ENCODE results near the gene KLHL40.
"Not testable (repeated sequence)": the region's sequence is repeated elsewhere in the genome, so short reads cannot be mapped to it uniquely, and the experiment has no call there.

KLHL40 gene

GRCh38 chr3:42719002-42719401 is 33.7 kb downstream of the KLHL40 start:
- Histone ChIP-seq H3K9me3 (ENCODE audit: insufficient read depth, low read length, severe bottlenecking) (no peaks in the 10 kb centered on the region), H3K9ac (ENCODE audit: low read depth, low read length) (no peak overlapping the region), H3K4me2 (ENCODE audit: insufficient read depth, low read length) (no peak overlapping the region), H2AFZ (ENCODE audit: low read depth, low read length) (no peak overlapping the region), H3K36me3 (ENCODE audit: insufficient read depth, low read length) (no peaks in the 10 kb centered on the region), H3K4me1 (ENCODE audit: insufficient read depth, low read length) (no peaks in the 10 kb centered on the region), H4K20me1 (ENCODE audit: insufficient read depth, low read length) (no peaks in the 10 kb centered on the region), H3K79me2 (ENCODE audit: insufficient read depth, low read length) (no peaks in the 10 kb centered on the region), H3K27ac (ENCODE audit: low read length) (no peak overlapping the region), H3K4me3 (ENCODE audit: low read depth in 1 of 2, low read length in 2 of 2) (no peak overlapping the region), H3K27me3 (ENCODE audit: insufficient read depth, low read length, poor library complexity) (peaks cover 5% of the 10 kb centered on the region)
- ATAC-seq (ENCODE audit: insufficient read depth, low read depth), result no peak
- no peak for DNase-seq
- no peak for TF ChIP-seq CTCF (IDR thresholded peaks at IDR 0.05; ENCODE audit: borderline replicate concordance, extremely low read depth, low read length, poor library complexity, severe bottlenecking)
- TF ChIP-seq EZH2 (IDR thresholded peaks at IDR 0.05; ENCODE audit: borderline replicate concordance, low read depth, low read length, severe bottlenecking), result no peak

- no peaks in the 10 kb centered on the region for H3K9me3 ChIP-seq (ENCODE audit: insufficient read depth, low read length, severe bottlenecking)
- no peaks in the 10 kb centered on the region for H3K4me1 ChIP-seq (ENCODE audit: insufficient read depth, low read length)
- H3K36me3 ChIP-seq (ENCODE audit: insufficient read depth, low read length), result no peaks in the 10 kb centered on the region
- no peak overlapping the region for H3K4me2 ChIP-seq (ENCODE audit: insufficient read depth, low read length)
- H3K27me3 ChIP-seq (ENCODE audit: insufficient read depth, low read length, poor library complexity), result no peaks in the 10 kb centered on the region
- H2AFZ ChIP-seq (ENCODE audit: low read depth, low read length), result no peak overlapping the region
- DNase-seq, result no peak
- H4K20me1 ChIP-seq (ENCODE audit: insufficient read depth, low read length), result no peaks in the 10 kb centered on the region
- no peak for ATAC-seq (ENCODE audit: insufficient read depth, low read depth)
- no peak for TF ChIP-seq CTCF (IDR thresholded peaks at IDR 0.05; ENCODE audit: borderline replicate concordance, extremely low read depth, low read length, poor library complexity, severe bottlenecking)
- no peak for TF ChIP-seq EZH2 (IDR thresholded peaks at IDR 0.05; ENCODE audit: borderline replicate concordance, low read depth, low read length, severe bottlenecking)
- H3K4me3 ChIP-seq (ENCODE audit: low read depth in 1 of 2, low read length in 2 of 2), result no peak overlapping the region
- no peaks in the 10 kb centered on the region for H3K79me2 ChIP-seq (ENCODE audit: insufficient read depth, low read length)
- no peak overlapping the region for H3K9ac ChIP-seq (ENCODE audit: low read depth, low read length)
- H3K27ac ChIP-seq (ENCODE audit: low read length), result no peak overlapping the region
These were observed 34.8 kb downstream of the KLHL40 start for GRCh38 chr3:42720126-42720525.

DNA sequence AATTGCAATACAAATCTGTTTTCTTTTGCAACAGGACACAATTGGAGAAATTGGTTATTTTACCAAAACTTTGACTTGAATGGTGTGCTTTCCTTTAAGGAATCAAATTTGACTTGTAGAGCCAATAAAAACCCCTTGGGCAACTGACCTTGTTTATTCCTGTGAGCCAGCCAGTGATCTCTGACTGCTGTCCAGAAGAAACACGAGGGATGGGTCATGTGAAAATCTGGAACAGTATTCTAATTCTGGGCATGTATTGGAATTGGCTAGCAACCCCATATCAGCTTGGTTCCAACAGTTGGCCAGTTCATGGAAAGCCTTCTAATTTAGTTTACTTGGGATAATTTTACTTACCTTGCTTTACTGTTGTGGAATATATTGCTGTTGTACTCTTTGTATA is 36.4 kb downstream of the KLHL40 start:
- Histone ChIP-seq H3K4me2 (ENCODE audit: insufficient read depth, low read length) (no peak overlapping the region), H4K20me1 (ENCODE audit: insufficient read depth, low read length) (no peaks in the 10 kb centered on the region), H3K27ac (ENCODE audit: low read length) (no peak overlapping the region), H3K9me3 (ENCODE audit: insufficient read depth, low read length, severe bottlenecking) (no peaks in the 10 kb centered on the region), H3K4me1 (ENCODE audit: insufficient read depth, low read length) (no peaks in the 10 kb centered on the region), H3K4me3 (ENCODE audit: low read depth in 1 of 2, low read length in 2 of 2) (no peak overlapping the region), H2AFZ (ENCODE audit: low read depth, low read length) (no peak overlapping the region), H3K27me3 (ENCODE audit: insufficient read depth, low read length, poor library complexity) (no peaks in the 10 kb centered on the region), H3K36me3 (ENCODE audit: insufficient read depth, low read length) (no peaks in the 10 kb centered on the region), H3K79me2 (ENCODE audit: insufficient read depth, low read length) (no peaks in the 10 kb centered on the region), H3K9ac (ENCODE audit: low read depth, low read length) (no peak overlapping the region)
- TF ChIP-seq CTCF (IDR thresholded peaks at IDR 0.05; ENCODE audit: borderline replicate concordance, extremely low read depth, low read length, poor library complexity, severe bottlenecking) (no peak), EZH2 (IDR thresholded peaks at IDR 0.05; ENCODE audit: borderline replicate concordance, low read depth, low read length, severe bottlenecking) (no peak)
- ATAC-seq (ENCODE audit: insufficient read depth, low read depth), result no peak
- DNase-seq, result no peak

DNA sequence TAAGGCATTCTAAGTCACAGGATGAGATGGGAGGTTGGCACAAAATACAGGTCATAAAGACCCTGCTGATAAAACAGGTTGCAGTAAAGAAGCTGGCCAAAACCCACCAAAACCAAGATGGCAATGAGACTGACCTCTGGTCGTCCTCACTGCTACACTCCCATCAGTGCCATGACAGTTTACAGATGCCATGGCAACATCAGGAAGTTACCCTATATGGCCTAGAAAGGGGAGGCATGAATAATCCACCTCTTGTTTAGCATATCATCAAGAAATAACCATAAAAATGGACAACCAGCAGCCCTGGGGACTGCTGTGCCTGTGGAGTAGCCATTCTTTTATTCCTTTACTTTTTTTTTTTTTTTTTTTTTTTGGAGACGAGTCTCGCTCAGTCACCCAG is 37.1 kb downstream of the KLHL40 start:
- not testable (repeated sequence) for ATAC-seq (ENCODE audit: insufficient read depth, low read depth); H3K36me3 ChIP-seq (ENCODE audit: insufficient read depth, low read length); H3K27ac ChIP-seq (ENCODE audit: low read length); H3K9ac ChIP-seq (ENCODE audit: low read depth, low read length); H3K4me3 ChIP-seq (ENCODE audit: low read depth in 1 of 2, low read length in 2 of 2); H3K4me2 ChIP-seq (ENCODE audit: insufficient read depth, low read length); H2AFZ ChIP-seq (ENCODE audit: low read depth, low read length); H3K4me1 ChIP-seq (ENCODE audit: insufficient read depth, low read length); H3K9me3 ChIP-seq (ENCODE audit: insufficient read depth, low read length, severe bottlenecking); DNase-seq; H4K20me1 ChIP-seq (ENCODE audit: insufficient read depth, low read length); H3K27me3 ChIP-seq (ENCODE audit: insufficient read depth, low read length, poor library complexity); H3K79me2 ChIP-seq (ENCODE audit: insufficient read depth, low read length)

Data from DND-41 (cell line).